NCI-H1436 treated with DMSO at 0.1 percent for 48 hours (cell line): ENCODE data around the gene PCDHGA4.
"Not testable (repeated sequence)": the region's sequence is repeated elsewhere in the genome, so short reads cannot be mapped to it uniquely, and the experiment has no call there.

Source experiments
- DNase-seq: peaks from one replicate; lab custom pipeline; 2025; lab: John Stamatoyannopoulos, UW

The PCDHGA4 gene

DNA sequence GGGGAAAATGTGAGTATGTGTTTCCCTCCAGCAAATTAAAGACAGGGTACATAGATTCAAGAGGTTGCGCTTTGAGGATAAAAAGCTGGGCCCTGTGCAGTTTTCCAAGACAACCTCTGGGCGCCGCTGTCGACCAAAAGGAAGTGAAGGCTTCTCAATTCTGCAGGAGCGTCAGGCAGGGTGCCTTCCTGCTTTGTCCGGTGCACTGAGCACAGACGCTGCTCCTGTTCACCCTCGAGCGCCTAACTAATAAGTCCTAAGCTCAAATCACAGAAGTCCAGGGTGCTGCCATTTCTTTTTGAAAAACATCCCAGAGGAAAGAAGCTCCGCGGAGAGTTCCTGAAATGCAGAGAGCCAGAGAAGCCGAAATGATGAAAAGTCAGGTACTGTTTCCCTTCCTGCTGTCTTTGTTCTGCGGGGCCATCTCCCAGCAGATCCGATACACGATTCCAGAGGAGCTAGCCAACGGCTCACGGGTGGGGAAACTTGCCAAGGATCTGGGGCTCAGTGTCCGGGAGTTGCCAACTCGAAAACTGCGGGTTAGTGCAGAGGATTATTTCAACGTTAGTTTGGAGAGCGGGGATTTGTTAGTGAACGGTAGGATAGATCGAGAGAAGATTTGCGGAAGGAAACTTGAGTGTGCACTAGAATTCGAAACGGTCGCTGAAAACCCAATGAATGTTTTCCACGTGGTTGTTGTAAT lies 4.8 kb upstream of the PCDHGA4 start, which contains the start of gene PCDHGB1:
PCDHGB1 (plus strand) TSS at position 183 of the 703 bp plus-strand sequence; CDS start at position 345, 162 bp downstream.
- DNase-seq: peak; percentile 37

DNA sequence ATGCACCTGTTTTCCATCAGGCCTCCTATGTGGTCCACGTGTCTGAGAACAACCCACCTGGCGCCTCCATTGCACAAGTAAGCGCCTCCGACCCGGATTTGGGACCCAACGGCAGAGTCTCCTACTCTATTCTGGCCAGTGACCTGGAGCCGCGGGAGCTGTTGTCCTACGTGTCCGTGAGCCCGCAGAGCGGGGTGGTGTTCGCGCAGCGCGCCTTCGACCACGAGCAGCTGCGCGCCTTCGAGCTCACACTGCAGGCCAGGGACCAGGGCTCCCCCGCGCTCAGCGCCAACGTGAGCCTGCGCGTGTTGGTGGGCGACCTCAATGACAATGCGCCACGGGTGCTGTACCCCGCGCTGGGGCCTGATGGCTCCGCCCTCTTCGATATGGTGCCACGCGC lies 3.2 kb upstream of the PCDHGA4 start:
- no peak for DNase-seq

DNA sequence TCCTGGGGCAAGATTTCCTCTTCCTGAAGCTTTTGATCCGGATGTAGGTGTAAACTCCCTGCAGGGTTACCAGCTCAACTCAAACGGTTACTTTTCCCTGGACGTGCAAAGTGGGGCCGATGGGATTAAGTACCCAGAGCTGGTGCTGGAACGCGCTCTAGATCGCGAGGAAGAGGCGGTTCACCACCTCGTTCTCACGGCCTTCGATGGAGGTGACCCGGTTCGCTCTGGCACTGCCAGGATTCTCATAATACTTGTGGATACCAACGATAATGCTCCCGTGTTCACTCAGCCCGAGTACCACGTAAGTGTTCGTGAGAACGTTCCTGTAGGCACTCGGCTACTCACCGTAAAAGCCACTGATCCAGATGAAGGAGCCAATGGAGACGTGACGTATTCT lies 820 bp downstream of the PCDHGA4 start:
- DNase-seq: no peak

DNA sequence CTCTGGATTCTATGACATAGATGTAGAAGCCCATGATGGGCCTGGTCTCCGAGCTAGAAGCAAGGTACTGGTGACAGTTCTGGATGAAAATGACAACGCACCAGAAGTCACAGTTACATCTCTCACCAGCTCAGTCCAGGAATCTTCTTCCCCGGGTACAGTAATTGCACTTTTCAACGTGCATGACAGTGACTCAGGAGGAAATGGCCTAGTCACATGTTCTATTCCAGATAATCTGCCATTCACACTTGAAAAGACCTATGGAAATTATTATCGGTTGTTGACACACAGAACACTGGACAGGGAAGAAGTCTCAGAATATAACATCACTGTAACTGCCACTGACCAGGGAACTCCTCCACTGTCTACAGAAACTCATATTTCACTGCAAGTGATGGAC lies 1.3 kb downstream of the PCDHGA4 start:
- no peak for DNase-seq

DNA sequence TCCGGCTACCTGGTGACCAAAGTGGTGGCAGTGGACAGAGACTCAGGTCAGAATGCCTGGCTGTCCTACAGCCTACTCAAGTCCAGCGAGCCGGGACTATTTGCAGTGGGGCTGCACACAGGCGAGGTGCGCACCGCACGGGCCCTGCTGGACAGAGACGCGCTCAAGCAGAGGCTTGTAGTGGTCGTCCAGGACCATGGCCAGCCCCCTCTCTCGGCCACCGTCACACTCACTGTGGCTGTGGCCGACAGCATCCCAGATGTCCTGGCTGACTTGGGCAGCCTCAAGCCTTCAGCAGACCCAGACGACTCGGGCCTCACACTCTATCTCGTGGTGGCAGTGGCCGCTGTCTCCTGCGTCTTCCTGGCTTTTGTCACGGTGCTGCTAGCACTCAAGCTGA lies 2.1 kb downstream of the PCDHGA4 start:
- DNase-seq: no peak

DNA sequence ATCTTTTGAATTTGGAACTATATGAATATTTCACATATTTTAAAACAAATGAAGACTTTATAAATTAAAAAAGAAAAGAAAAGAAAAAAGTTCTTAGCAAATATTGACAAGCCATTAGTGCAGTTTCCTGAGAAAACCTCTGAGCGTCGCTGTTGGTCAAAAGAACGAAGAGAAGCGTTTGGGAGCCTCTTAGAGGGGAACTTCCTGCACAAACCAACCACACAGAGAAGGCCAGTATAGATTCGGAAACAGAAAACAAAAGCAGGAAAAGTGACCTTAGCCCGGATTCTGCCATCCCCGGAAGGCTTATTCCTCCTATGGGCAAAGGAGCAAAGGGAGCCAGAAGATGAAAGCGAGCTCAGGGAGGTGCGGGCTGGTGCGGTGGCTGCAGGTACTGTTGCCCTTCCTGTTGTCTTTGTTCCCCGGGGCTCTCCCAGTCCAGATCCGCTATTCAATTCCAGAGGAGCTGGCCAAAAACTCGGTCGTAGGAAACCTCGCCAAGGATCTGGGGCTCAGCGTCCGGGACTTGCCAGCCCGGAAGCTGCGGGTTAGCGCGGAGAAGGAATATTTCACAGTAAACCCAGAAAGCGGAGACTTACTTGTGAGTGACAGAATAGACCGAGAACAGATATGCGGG lies 5.1 kb downstream of the PCDHGA4 start, which contains the start of gene PCDHGB2:
PCDHGB2 (plus strand) TSS at position 205 of the 637 bp plus-strand sequence; CDS start at position 347, 142 bp downstream.
- no peak for DNase-seq

DNA sequence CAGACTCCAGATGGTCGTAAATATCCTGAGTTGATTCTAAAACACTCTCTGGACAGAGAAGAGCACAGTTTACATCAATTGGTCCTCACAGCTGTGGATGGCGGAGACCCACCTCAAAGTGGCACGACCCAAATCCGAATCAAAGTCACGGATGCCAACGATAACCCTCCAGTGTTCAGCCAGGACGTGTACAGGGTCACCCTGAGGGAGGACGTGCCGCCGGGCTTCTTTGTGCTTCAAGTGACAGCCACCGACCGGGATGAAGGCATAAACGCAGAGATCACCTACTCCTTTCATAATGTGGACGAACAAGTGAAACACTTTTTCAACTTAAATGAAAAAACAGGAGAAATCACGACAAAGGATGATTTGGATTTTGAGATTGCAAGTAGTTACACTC lies 5.9 kb downstream of the PCDHGA4 start:
- DNase-seq: no peak

DNA sequence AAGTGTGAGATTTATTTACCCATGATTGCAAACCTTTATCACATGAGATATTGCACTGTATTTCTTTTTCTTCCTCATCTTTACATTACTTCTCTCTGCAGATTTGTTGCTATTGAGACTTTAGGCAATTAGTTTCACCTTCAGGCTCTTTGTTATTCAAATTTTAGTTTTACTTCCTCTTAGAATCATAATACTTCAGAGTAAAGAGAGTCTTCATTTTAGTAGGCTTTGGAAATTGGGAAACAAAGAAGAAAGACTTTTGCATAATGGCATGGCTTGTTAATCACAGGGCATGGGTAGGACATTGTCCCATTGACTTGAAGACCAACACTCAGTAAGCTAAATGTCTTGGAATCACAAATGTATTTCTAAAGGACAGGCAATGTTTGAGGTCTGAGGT lies 7.9 kb downstream of the PCDHGA4 start:
- no peak for DNase-seq

DNA sequence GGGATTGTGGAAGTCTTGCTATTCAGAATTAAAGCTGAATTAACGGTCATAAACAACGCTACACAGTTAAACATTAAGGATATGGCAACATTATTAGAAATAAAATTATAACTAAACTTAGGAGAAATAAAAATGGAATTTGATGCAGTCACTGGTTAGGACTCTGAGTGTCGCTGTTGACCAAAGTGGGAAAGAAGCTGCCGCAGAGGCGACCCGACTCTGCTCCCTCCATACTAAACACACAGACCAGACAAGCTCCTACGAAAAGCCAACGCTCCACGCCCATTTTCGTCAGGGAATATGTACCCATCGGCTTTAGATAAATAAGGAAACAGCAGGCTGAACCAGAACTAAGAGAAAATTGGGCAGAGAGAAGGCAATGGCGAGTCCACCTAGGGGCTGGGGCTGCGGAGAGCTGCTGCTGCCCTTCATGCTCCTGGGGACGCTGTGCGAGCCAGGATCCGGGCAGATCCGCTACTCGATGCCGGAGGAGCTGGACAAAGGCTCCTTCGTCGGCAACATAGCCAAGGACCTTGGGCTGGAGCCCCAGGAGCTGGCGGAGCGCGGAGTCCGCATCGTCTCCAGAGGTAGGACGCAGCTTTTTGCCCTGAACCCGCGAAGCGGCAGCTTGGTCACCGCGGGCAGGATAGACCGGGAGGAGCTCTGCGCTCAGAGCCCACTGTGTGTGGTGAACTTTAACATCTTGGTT lies 9.3 kb downstream of the PCDHGA4 start, which contains the start of gene PCDHGA5:
PCDHGA5 (plus strand) TSS at position 211 of the 709 bp plus-strand sequence; CDS start at position 380, 169 bp downstream.
- no peak for DNase-seq

DNA sequence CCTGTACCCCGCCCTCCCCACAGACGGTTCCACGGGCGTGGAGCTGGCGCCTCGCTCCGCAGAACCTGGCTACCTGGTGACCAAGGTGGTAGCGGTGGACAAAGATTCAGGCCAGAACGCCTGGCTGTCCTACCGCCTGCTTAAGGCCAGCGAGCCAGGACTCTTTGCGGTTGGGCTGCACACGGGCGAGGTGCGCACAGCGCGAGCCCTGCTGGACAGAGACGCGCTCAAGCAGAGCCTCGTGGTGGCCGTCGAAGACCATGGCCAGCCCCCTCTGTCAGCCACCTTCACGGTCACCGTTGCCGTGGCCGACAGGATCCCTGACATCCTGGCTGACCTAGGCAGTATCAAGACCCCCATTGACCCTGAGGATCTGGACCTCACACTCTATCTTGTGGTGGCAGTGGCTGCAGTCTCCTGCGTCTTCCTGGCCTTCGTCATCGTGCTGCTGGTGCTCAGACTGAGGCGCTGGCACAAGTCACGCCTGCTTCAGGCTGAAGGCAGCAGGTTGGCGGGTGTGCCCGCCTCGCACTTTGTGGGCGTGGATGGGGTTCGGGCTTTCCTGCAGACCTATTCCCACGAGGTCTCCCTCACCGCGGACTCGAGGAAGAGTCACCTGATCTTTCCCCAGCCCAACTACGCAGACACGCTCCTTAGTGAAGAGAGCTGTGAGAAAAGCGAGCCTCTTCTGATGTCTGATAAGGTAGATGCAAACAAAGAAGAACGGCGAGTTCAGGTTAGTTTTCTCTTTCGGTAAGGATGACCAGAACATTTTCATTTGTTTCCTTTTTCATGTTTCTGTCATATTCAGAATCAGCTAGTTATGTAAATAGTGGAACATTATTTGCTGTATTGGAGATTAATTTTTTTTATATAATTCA lies 11.4 kb downstream of the PCDHGA4 start:
- DNase-seq: no peak

DNA sequence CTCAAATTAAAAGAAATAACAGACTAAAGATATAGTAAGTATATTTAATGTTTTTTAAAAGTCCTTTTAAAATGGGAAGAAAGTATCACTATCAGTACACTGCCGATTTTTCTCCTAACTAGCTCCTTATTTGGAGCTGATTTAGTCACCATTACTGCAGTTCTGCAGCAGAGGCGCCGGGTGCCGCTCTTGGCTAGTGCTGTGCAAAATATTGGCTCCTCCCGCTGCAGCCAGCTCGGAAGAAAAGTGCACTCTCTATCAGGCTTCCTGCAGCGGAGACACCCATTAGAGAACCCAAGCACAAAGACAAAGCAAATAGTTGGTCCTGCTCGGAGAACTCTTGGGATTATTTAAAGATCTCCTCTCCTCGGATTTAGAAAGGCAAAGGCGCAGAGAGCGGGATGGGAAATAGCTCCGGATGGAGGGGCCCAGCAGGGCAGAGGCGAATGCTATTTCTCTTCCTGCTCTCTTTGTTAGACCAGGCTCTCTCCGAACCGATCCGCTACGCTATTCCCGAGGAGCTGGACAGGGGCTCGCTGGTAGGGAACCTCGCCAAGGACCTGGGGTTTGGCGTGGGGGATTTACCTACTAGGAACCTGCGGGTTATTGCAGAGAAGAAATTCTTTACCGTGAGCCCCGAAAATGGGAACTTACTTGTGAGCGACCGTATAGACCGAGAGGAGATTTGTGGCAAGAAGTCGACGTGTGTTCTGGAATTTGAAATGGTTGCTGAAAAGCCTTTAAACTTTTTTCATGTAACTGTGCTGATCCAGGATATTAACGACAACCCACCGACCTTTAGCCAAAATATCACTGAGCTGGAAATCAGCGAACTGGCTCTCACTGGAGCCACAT lies 15.4 kb downstream of the PCDHGA4 start, which contains the start of gene PCDHGB3:
PCDHGB3 (plus strand) TSS at position 249 of the 855 bp plus-strand sequence; CDS start at position 402, 153 bp downstream.
- DNase-seq: no peak

DNA sequence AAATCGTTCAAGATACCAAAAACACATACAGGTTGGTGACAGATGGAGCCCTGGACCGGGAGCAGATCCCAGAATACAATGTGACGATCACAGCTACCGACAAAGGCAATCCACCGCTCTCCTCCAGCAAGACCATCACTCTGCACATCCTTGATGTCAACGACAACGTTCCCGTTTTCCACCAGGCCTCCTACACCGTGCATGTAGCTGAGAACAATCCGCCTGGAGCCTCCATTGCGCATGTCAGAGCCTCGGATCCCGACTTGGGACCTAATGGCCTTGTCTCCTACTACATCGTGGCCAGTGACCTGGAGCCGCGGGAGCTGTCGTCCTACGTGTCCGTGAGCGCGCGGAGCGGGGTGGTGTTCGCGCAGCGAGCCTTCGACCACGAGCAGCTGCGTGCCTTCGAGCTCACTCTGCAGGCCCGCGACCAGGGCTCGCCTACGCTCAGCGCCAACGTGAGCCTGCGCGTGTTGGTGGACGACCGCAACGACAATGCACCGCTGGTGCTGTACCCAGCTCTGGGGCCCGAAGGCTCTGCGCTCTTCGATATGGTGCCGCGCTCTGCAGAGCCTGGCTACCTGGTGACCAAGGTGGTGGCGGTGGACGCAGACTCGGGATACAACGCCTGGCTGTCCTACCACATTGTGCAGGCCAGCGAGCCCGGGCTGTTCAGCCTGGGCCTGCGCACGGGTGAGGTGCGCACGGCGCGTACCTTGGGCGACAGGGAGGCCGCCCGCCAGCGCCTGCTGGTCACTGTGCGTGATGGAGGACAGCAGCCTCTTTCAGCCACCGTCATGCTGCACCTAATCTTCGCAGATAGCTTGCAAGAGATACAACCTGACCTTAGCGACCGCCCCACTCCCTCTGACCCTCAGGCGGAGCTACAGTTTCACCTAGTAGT lies 17.0 kb downstream of the PCDHGA4 start:
- DNase-seq: no peak

DNA sequence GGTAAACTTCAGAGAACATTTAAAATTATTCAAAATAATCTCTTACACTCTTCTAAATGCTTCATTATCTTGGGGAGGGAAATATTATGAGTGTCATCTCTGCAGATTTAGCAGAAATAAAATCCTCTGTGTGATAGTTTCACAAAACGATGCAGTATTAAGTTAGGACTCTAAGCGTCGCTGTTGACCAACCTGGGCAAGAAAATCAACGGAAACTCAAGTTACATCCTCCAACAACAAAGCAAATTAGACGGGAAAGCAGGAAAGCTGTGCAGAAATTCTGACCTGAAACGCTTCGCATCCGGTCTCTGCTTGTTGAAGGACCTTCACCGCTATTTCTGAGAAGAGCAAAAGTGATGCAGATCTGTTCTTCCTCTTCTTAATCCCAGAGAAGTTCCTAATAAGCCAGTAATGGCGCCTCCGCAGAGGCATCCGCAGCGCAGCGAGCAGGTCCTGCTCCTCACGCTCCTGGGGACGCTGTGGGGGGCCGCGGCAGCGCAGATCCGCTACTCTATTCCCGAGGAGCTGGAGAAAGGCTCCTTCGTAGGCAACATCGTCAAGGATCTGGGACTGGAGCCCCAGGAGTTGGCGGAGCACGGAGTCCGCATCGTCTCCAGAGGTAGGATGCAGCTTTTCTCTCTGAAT lies 19.0 kb downstream of the PCDHGA4 start, which contains the start of gene PCDHGA6:
PCDHGA6 (plus strand) TSS at position 219 of the 645 bp plus-strand sequence; CDS start at position 412, 193 bp downstream.
- no peak for DNase-seq

DNA sequence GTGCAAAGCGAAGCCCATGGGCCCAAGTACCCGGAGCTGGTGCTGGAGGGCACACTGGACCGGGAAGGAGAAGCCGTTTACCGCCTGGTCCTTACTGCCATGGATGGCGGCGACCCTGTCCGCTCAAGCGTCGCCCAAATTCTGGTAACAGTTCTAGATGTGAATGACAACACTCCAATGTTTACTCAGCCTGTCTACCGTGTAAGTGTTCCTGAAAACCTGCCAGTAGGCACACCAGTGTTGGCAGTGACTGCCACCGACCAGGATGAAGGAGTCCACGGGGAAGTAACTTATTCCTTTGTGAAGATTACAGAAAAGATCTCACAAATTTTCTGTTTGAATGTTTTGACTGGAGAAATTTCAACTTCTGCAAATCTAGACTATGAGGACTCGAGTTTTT lies 19.8 kb downstream of the PCDHGA4 start:
- DNase-seq: no peak

DNA sequence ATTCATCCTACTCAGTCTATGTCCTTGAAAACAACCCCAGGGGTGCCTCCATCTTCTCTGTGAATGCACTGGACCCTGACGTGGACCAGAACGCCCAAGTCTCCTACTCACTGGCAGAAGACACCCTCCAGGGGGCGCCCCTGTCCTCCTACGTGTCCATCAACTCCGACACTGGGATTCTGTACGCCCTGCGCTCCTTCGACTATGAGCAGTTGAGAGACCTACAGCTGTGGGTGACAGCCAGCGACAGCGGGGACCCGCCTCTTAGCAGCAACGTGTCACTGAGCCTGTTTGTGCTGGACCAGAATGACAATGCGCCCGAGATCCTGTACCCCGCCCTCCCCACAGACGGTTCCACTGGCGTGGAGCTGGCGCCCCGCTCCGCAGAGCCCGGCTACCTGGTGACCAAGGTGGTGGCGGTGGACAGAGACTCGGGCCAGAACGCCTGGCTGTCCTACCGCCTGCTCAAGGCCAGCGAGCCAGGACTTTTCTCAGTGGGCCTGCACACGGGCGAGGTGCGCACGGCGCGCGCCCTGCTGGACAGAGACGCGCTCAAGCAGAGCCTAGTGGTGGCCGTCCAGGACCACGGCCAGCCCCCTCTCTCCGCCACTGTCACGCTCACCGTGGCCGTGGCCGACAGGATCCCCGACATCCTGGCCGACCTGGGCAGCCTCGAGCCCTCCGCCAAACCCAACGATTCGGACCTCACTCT lies 20.8 kb downstream of the PCDHGA4 start:
- DNase-seq: not testable (repeated sequence)

DNA sequence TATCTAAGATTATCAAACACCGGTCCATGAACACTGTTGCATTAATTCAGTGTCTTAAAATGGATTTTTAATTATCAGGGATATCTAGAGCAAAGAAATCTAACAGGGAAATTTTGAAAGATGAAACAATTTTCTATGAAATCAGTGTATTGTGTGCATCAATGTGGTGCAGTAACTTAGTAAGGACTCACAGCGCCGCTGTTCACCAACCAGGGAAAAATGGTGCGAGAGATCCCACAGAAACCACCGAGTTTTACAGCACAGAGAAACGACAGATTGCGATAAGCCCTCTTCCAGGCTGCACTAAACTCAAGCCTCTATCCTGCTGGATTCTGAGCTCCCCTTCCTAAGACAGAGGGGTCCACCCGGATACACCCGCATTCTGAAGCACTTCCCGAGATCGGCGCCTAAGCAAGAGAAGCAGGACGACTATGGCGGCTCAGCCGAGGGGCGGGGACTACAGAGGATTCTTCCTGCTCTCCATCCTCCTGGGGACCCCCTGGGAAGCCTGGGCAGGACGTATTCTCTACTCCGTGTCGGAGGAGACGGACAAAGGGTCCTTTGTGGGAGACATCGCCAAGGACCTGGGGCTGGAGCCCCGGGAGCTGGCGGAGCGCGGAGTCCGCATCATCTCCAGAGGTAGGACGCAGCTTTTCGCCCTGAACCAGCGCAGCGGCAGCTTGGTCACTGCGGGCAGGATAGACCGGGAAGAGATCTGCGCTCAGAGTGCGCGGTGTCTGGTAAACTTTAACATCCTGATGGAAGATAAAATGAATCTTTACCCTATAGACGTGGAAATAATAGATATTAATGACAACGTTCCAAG lies 27.9 kb downstream of the PCDHGA4 start, which contains the start of gene PCDHGA7:
PCDHGA7 (plus strand) TSS at position 274 of the 826 bp plus-strand sequence; CDS start at position 432, 158 bp downstream.
- no peak for DNase-seq

DNA sequence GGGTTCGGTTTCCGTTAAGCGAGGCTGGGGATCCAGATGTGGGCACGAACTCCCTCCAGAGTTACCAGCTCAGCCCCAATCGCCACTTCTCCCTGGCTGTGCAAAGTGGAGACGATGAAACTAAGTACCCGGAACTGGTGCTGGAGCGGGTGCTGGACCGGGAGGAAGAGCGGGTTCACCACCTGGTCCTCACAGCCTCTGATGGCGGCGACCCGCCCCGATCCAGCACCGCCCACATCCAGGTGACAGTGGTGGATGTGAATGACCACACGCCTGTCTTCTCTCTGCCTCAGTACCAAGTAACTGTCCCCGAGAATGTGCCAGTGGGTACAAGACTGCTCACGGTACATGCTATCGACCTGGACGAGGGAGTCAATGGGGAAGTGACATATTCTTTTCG lies 28.5 kb downstream of the PCDHGA4 start:
- no peak for DNase-seq
